HuH-7 (cell line): ENCODE results near the gene AGBL1.

Experiments used
- DNase-seq: peaks from one replicate; pipeline ENCODE4 v3.0.0; 2011; ENCODE audit warnings: low spot score

Gene AGBL1

GRCh38 chr15:86079508-86080266 is at the start of gene AGBL1:
TSS of gene AGBL1 (plus strand) at chr15:86079871.
- no peak for DNase-seq

DNA sequence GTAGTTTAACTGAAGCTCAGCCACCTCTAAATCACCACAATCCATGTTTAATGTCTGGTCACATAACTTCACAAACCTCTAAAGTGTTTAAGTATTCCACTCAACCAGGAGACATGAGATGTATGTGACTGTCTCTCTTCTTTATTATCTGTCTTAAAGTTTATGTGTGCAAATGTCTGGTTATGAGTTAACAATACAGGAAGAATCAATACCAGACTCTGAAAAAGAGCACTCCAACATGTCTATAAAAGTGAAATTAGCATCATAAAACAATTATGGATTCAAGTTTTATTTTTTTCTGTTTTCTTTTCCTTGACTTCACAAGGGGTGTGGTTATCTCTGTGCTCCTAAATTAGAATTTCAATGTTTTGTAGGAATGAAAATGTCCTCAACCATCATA is 44.8 kb upstream of the AGBL1 start:
- no peak for DNase-seq

DNA sequence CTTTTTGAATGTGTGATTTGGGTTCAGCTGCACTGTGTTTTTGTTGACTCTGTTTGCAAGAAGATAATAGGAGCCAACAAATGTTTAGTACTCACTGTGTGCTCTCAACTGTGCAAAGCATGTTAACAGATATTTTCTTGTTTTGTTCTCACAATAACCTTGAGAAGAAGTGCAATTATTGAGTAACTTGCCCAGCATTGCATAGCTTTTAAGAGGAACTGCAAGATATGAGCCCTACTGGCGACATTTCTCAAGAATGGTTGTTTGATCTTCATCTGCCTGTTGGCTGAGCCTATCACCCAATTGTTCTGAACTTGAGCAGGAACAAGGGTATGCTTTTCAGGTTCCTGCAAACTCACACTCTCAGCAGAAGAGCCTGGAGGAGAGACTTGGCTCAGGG is 43.4 kb upstream of the AGBL1 start:
- no peak for DNase-seq

GRCh38 chr15:86038491-86038890 is 41.2 kb upstream of the AGBL1 start:
- DNase-seq, result no peak

DNA sequence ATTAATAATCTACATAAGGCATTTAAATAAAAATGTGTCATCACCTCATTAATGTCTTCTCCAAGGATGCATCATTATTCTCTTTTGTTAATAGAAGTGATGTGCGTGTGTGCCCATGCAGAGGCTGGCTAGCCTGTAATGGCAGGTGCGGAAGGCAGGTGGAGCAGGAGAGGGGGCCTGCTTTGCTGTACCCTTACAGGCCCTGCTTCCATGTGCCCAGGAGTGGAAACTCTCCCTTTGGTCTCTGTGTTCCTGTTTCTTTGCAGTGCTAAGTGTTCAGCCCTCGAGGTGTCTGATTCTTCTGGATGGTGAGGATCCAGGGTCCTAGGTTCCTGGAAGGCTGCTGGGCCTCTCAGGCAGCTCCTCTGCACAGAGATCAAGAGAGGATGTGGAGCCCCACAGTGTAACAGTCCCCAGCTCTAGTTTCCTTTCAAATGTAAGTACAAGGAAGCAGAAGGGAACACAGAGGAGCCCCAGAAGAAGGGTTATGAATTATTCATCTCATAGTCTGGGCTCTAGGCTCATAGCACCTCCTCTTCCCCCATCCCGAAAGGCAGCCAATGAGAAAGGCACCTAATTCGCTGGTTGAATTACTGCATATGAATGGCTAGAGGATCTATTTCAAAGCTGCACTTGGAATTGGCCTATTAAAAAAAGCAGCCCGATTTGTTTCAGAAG is 39.2 kb upstream of the AGBL1 start:
- DNase-seq, result no peak

DNA sequence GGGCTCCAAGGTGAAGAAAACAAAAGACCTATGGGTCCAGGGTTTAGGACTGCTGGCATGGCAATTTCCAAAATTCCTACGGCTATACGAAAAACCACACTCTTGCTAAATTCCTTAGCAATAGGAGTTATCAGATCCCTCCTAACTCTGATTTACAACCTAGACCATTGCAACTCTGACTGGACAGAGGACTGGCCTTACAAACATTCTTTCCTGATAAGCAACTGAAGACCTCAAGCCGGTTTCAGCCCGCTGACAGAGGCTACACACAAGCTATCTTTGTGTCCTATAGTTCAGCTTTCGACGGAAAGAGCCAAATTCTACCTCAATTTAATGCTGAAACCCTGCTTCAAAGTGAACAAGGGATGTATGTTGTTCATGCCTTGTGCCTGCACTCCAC is 38.3 kb upstream of the AGBL1 start:
- no peak for DNase-seq

DNA sequence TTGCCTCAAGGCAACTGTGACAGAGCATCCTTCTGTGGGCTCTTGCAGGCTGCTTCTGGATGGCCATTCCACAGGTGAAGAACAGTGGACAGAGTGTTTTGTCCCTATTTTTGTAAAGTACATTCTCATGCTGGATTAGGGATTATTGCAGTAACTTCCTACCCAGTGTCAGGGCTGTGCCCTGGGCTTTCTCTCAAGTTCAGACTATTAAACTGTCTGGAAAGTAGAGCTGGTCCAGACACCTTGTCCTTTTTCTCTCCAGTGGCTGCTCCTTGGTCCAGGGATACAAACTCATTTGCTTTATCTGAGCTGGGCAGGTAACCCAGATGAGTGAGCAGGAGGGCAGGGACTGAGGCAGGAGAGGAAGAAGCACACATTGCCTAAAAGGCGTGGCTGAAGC is 37.4 kb upstream of the AGBL1 start:
- no peak for DNase-seq

DNA sequence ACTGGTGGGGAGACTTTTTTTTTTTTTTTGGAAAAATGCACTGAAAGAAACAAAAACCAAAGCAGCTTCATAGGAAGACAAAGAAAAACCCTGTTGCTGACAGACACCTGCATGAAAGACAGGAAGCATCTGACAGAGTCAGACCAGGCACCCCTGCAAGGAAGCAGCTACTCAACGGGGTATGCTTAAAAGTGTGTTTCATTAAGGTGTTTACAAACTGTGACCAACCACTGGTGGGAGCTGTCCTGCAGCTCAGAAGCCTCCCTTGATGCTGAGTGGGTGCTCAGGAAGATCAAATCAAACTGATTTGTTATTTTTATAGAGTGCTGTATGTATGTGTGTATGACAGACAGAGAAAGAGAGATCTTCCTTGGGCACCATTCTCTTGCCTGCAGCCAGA is 34.7 kb upstream of the AGBL1 start:
- no peak for DNase-seq

DNA sequence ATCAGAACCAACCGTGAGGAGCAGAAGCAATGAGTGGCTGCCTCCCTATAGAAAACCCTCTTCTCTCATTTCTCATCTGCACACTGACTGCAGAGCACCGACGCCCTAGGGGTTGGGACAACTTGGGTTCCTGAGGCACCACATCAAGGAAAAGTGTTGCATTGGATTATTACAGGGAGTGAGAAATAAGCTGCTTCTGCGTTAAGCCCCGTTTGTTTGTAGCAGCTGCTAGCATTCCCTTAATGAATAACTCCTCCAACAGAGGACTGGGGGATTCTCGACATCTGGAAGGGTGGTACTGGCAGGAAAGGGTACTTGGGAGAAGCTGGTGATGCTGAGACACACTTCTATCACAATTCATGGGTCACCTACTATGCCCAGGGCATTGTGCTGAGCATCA is 25.3 kb upstream of the AGBL1 start:
- DNase-seq, result no peak

GRCh38 chr15:86055688-86056087 is 24.0 kb upstream of the AGBL1 start:
- DNase-seq, result no peak

- no peak for DNase-seq
Measured at GRCh38 chr15:86059851-86060250, 19.8 kb upstream of the AGBL1 start.

DNA sequence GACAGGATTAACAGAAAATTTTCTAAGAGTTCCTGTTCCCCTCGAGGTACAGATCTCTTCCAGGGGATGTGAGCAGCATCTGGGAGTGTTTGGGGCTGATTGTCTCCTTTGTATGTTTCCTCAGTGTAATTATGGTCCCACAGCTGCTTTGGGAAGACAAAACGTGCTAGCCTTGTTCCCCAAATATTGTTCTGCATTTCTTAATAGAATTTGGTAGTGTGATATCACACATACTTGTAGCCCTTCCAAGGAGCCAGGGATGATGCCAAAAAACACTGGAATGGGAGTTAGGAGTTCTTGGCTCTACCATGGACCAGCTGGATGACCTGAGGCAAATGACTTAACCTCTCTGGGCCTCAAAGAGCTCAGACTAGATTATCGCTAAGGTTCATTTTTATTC is 19.0 kb upstream of the AGBL1 start:
- no peak for DNase-seq

DNA sequence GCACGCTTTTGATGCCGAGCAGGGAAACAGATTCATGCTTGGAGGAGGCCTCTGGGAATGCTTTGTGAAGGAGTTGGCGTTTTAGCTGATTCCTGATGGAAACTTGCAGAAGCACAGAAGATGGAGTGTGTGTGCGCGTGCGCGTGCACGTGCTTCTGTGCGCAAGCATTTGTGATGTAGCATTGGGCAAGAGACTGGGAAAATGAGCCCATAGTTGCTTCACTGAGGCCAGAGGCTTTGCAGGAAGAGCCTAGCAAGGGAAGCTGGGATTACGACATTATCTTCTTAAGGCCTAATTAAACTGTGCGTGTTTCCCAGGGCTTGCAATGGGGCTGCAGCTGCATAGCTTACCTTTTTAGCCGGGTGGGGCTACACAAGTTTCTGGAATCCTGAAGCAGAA is 18.1 kb upstream of the AGBL1 start:
- DNase-seq, result no peak

DNA sequence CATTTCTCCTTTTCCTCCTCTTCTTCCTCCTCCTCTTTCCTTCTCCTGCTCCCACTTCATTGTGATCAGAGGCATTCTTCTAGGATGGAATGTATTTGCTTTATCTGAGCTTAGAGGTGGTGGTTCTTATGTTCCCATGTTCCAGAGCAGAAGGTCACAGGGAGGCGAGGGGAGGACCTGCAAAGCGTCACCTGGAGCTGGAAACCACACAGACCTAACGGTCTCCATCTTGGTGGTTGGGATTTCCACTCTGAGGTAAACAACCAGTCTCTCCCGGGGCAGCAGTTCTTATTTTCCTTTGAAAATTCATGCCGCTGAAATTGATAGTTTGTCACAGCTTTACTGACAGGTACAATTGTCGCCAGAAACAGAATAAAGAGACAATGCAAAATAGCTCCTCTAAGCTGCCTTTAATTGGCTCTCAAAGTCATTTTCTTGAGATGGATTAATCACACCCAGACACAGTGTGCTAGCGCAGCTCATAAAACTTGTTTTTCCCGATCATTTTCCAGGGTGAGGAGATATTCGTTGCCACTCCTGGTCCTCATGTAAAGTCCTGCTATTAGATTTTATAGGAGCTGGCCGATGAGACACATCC is 16.9 kb upstream of the AGBL1 start:
- no peak for DNase-seq

DNA sequence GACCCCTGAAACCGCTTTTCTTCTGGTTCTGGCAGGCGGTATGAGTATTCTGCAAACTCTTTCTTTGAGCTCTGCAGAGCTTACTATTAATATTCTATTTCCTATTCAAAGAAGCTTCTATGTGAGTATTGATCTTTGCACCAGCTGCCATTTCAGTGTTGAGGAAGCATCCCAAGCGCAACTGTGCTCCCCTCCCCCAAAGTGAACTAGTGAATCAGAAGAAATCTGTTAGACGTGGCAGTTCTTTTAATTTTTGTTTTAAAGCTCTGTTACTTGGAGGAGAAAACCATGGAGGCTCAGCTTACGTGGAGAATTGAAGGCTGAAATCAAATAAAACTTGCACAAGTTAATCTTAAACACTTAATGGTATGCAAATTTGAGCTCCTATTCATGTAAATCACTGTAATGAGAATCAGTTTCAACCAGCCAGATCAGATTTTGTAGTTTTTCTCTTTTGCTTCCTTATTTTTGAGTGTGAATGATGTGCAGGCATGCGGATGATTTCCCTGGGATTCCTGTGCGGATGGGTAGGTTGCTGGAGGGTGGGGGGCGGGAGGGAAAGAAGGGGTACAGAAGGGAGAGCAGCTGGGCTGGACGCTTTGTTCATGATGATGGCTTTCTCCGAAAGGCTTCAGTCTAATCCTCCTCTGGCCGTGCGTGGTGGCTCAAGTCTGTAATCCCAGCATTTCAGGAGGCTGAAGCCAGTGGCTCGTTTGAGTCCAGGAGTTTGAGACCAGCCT is 16.1 kb upstream of the AGBL1 start:
- DNase-seq, result no peak

DNA sequence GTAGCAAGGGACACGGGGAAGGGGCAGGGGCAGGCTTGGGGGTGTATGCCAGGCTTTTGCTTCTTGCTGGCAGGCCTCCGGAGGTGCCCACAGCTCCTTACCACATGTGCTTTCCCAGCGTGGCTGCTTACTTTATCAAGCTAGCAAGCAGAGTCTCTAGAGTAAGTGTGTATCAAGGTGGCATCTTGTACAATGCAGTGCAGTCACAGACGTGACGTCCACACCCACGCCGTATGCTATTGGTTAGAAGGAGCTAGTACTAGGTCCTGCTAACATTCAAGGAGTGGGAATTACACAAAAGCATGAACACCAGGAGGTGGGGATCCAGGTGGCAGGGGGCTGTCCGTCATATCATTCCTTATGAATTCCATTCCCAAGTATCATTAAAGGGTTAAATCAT is 15.3 kb upstream of the AGBL1 start:
- no peak for DNase-seq

- no peak for DNase-seq
Measured at GRCh38 chr15:86066174-86066834, 13.4 kb upstream of the AGBL1 start.

DNA sequence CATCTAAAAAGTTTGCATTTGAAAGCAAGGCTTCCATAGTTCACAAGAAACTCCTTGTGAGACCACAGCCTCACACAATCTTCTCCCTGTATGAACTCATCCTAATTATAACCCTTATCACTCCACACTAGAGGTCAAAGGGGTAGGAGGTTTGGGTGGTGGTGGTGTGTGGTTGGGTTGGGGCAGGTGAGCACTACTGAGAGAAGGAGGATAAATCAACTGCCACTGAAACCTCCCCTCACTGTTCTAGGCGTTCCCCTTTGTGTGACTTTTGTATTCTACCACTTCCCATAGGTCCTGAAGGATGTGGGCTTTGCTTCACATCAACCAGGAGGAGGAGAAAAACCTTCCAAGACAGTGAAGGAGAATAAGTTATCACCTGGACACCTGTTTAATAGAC is 6.4 kb upstream of the AGBL1 start:
- no peak for DNase-seq

DNA sequence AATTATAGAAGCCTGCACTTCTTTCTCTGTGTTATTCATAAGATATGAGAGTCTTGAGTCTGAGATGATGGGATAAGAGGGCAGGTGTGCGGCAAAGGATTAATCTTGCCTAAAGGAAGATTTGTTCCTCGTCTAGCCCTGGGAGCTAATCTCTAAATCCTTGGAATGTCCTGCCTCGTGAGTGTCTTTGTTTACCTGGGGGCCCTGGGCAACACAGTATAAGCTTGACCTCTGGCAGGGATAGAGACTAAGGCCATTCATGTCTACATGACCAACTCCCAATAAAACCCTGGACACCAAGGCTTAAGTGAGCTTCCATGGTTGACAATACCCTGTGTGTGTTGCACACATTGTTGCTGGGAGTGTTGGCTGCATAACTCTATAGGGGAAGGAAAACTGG is 3.2 kb upstream of the AGBL1 start:
- no peak for DNase-seq

DNA sequence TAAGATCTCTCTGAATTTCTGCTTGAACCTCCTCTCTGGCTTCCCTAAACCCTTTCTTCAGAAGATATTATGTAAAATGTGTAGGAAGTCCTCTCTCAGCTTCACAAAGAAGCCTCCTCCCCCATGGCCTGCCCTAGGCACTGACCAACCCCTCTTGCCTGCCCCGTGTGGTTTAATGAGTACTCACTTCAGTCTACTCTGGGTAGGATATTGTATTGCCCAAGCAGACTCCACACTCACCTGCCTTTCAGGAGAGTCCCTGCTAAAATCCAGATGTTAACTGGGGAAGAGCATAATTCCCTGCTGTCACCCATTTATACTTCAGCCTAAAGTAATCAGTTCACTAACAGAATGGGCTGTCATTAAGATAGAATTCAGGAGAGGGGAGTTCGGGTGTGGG is 2.6 kb upstream of the AGBL1 start:
- no peak for DNase-seq

- no peak for DNase-seq
Measured at GRCh38 chr15:86080302-86080701, 631 bp downstream of the AGBL1 start.

- no peak for DNase-seq
Measured at GRCh38 chr15:86082619-86083380, 3.1 kb downstream of the AGBL1 start.
